Thyroid gland (tissue), 4 donors: ENCODE results near the gene DEPP1. TPM values are rescaled to one million over a fixed set of nuclear protein-coding genes. Genes with fewer than 3 reads are reported as not detected.

ENCODE experiments used
- DNase-seq, 2 donors: peaks; one replicate each; pipeline ENCODE4 v3.0.0-alpha.2; 2019
- H3K27ac ChIP-seq, 3 donors: fragments of 200-600 bp; sonication (generic); 1 replicate in 2 of 3; 2 replicates in 1 of 3; pipeline ENCODE4 v1.5.1; 2016 to 2019; ENCODE audit warnings: mild to moderate bottlenecking in 1 of 3, moderate library complexity in 1 of 3
- H3K27me3 ChIP-seq: fragments of 200-600 bp; sonication (generic); one replicate; pipeline ENCODE4 v1.5.1; 2019
- H3K36me3 ChIP-seq, 2 donors: fragments of 200-600 bp; sonication (generic); one replicate each; pipeline ENCODE4 v1.5.1; 2016 to 2019
- H3K4me1 ChIP-seq, 2 donors: fragments of 200-600 bp; sonication (generic); one replicate each; pipeline ENCODE4 v1.5.1; 2017 to 2019
- H3K4me3 ChIP-seq, 3 donors: fragments of 200-600 bp; sonication (generic); replicated peaks in 1 of 3; 1 replicate in 2 of 3; 2 replicates in 1 of 3; pipeline ENCODE4 v1.5.1; 2016; ENCODE audit warnings: mild to moderate bottlenecking in 1 of 3
- H3K9me3 ChIP-seq: fragments of 200-600 bp; sonication (generic); one replicate; pipeline ENCODE4 v1.5.1; 2017
- CTCF ChIP-seq, 6 experiments: fragments of 200-600 bp in 3 of 6; fragments of 450-650 bp in 3 of 6; sonication (generic) in 3 of 6; IDR thresholded peaks; one replicate each; pipeline ENCODE4 v1.5.1; 2016 to 2019; ENCODE audit warnings: antibody characterized with exemption in 6 of 6, mild to moderate bottlenecking in 2 of 6, inconsistent platforms in 1 of 6, moderate library complexity in 1 of 6
- POLR2A ChIP-seq, 2 donors: fragments of 450-650 bp; IDR thresholded peaks; one replicate each; pipeline ENCODE4 v1.6.1; 2017; ENCODE audit warnings: antibody characterized with exemption in 2 of 2, mild to moderate bottlenecking in 2 of 2, moderate library complexity in 1 of 2
- WGBS, 2 donors: methylation state at CpG; one replicate each; pipeline ENCODE4 v1.1.5; 2017; 5-methylcytosine and 5-hydroxymethylcytosine counted together
- intact Hi-C: fragments of 100-400 bp; cut with DNase I; formaldehyde crosslinking; loops from one replicate; pipeline ENCODE4 v1.15.1; 2023
- total RNA-seq, 4 donors: library from RNA; depleted of rRNA; stranded (reverse); fragments of >200 nt; gene quantifications; one replicate each; pipeline ENCODE4 v1.2.3, GENCODE V29; 2016

DEPP1 gene
- total RNA-seq, 4 donors from 2014 or later, result 45.1 to 518 (median 182) TPM

- intact Hi-C loops, result no loop called here
- Histone ChIP-seq H3K4me3 (no peak overlapping the region), H3K27me3 (no peaks in the 10 kb centered on the region), H3K4me1 (peaks cover 72 to 84% of the 10 kb centered on the region in 2 donors), H3K36me3 (peaks cover 29 to 34% of the 10 kb centered on the region in 2 donors), H3K9me3 (no peaks in the 10 kb centered on the region), H3K27ac (peak overlapping the region in 2 of 3 donors; percentile 95 to 97)
- WGBS, 2 donors, result 89 to 93% methylated on average over 8 of the region's 8 CpGs
- peak in 1 of 2 donors; percentile 3 for DNase-seq
- TF ChIP-seq POLR2A (IDR thresholded peaks at IDR 0.05) (no peak), CTCF (IDR thresholded peaks at IDR 0.05) (no peak)
These were observed 7.7 kb downstream of the DEPP1 start for GRCh38 chr10:44970812-44971395.

DNA sequence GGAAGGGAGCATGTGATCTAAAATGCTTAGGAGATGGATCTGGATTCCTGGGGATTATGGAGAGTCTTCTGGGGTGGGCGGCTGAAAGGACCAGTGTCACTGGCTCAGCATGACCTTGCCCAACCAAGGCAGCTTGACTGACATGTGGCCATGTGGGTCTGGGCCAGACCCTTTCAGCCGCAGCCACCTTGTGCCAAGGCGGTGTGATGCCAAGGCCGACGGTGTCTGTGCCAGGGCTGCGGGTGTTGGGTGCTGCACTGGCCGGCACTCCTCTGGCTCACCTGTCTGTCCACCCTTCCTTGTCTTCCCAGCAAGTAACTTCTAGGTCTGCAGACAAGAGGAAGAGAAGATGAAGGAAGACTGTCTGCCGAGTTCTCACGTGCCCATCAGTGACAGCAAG, 8.8 kb downstream of the DEPP1 start:
- H3K9me3 ChIP-seq, result no peaks in the 10 kb centered on the region
- H3K4me3 ChIP-seq, result no peak overlapping the region
- DNase-seq, result peak in 1 of 2 donors; percentile 13
- no peaks in the 10 kb centered on the region for H3K27me3 ChIP-seq
- peak overlapping the region in 2 of 3 donors; percentile 41 to 97 for H3K27ac ChIP-seq
- intact Hi-C loops, result no loop called here
- H3K36me3 ChIP-seq, result peaks cover 26 to 31% of the 10 kb centered on the region in 2 donors
- 91 to 100% methylated on average over 4 to 9 of the region's 9 CpGs for WGBS, 2 donors
- peaks cover 77 to 84% of the 10 kb centered on the region in 2 donors for H3K4me1 ChIP-seq
- TF ChIP-seq POLR2A (IDR thresholded peaks at IDR 0.05), result no peak
- no peak for TF ChIP-seq CTCF (IDR thresholded peaks at IDR 0.05)

DNA sequence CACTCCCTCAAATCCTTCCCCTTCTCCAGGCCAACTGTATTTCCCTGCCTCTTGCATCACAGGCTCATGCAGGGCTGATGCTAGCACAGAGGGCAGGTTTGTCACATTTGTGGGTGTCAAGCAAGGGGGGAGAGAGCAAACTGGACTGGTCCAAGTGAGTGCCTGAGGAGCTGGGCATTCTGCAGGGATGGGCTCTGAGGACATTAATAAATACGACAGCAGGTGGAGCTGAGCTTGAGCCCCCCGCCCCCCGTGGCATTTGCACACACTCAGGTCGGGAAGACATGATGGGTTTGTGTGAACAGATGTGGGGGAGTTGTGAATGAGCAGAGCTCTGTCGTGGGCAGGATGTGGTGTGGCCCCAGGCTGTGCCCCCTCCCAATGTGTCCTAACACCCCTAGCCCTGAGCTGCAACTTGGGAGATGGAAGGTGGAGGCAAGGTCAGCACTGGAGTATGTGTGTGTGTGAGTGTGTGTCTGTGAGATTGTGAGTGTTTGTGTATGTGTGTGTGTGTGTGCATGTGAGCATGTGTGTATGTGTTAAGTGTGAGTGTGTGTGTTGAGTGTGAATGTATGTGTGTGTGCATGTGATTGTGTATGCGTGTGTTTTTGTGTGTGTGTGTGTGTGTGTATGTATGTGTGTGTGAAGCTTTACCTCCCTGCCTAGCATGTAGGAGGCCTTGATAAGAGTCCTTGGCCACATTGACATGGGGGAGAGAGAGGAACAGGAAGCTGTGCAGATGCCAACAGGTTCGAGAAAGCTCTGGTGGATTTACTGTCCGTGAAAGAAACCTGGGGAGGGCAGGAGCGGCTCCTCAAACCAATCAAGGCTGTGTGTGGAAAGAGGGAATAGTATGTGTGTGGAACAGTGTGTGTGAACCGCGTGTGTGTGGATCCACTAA, 9.9 kb downstream of the DEPP1 start:
- Histone ChIP-seq H3K4me1 (peaks cover 74 to 84% of the 10 kb centered on the region in 2 donors), H3K36me3 (peaks cover 26 to 31% of the 10 kb centered on the region in 2 donors), H3K27me3 (no peaks in the 10 kb centered on the region), H3K27ac (peak overlapping the region; percentile 93 to 97 (median 96)), H3K9me3 (no peaks in the 10 kb centered on the region), H3K4me3 (no peak overlapping the region)
- no peak for TF ChIP-seq POLR2A (IDR thresholded peaks at IDR 0.05)
- TF ChIP-seq CTCF (IDR thresholded peaks at IDR 0.05), result no peak
- intact Hi-C loops, result no loop called here
- WGBS, 2 donors, result 68 to 77% methylated on average over 11 of the region's 11 CpGs
- peak in 1 of 2 donors; percentile 16 for DNase-seq

GRCh38 chr10:44968091-44968490, 10.5 kb downstream of the DEPP1 start:
- 37 to 44% methylated on average over 3 of the region's 3 CpGs for WGBS, 2 donors
- Histone ChIP-seq H3K9me3 (no peaks in the 10 kb centered on the region), H3K36me3 (peaks cover 26 to 31% of the 10 kb centered on the region in 2 donors), H3K4me1 (peaks cover 74 to 84% of the 10 kb centered on the region in 2 donors), H3K27ac (peak overlapping the region; percentile 93 to 97 (median 96)), H3K27me3 (no peaks in the 10 kb centered on the region), H3K4me3 (no peak overlapping the region)
- intact Hi-C loops, result no loop called here
- peak in 1 of 2 donors; percentile 23 for DNase-seq
- TF ChIP-seq CTCF (IDR thresholded peaks at IDR 0.05) (no peak), POLR2A (IDR thresholded peaks at IDR 0.05) (no peak)
